ENCODE measurements around the gene KMT2E.

The KMT2E gene

GRCh38 chr7:105068886-105069285 is 54.9 kb downstream of the KMT2E start:
- Histone ChIP-seq H3K9ac (ENCODE audit: low read length) (no peak overlapping the region), H3K79me1 (replicated peaks; ENCODE audit: low read length, poor library complexity, severe bottlenecking) (peaks cover 12% of the 10 kb centered on the region), H3K9me3 (ENCODE audit: control insufficient read depth, low read length) (no peaks in the 10 kb centered on the region), H3K4me3 (ENCODE audit: insufficient read depth in 1 of 2, low read depth in 1 of 2, low read length in 2 of 2) (no peak overlapping the region), H3K4me2 (ENCODE audit: low read length, poor library complexity, severe bottlenecking) (no peak overlapping the region), H3K23ac (ENCODE audit: low read length in 2 of 2) (no peak overlapping the region), H2BK12ac (ENCODE audit: low read length in 2 of 2) (no peak overlapping the region), H3K18ac (ENCODE audit: low read depth in 1 of 2, low read length in 2 of 2) (no peak overlapping the region), H2BK5ac (ENCODE audit: low read depth, low read length, poor library complexity, severe bottlenecking) (no peak overlapping the region), H3K4ac (ENCODE audit: low read depth in 1 of 2, low read length in 2 of 2) (no peak overlapping the region), H4K8ac (ENCODE audit: low read length) (no peak overlapping the region), H2AK5ac (ENCODE audit: low read length, severe bottlenecking) (no peak overlapping the region), H2BK15ac (ENCODE audit: low read depth, poor library complexity, severe bottlenecking) (no peak overlapping the region), H3K14ac (ENCODE audit: low read length in 2 of 2) (no peak overlapping the region), H3K27ac (ENCODE audit: low read length, poor library complexity, severe bottlenecking) (no peak overlapping the region), H3K4me1 (ENCODE audit: control insufficient read depth, insufficient read depth, low read depth, low read length) (peaks cover 2% of the 10 kb centered on the region), H2AFZ (ENCODE audit: low read depth, low read length) (no peak overlapping the region), H3K27me3 (ENCODE audit: control insufficient read depth in 1 of 2, insufficient read depth in 1 of 2, low read length in 2 of 2) (no peaks in the 10 kb centered on the region), H4K91ac (ENCODE audit: low read length) (no peak overlapping the region), H2BK120ac (ENCODE audit: low read depth, low read length) (no peak overlapping the region), H3K36me3 (ENCODE audit: control insufficient read depth in 1 of 2, insufficient read depth in 2 of 2, low read depth in 1 of 2, low read length in 2 of 2) (peaks cover 20 to 96% of the 10 kb centered on the region in 2 experiments)
- WGBS, result no CpG with 5 or more reads among the region's 1 CpG
- DNase-seq, result no peak

- Histone ChIP-seq H2BK15ac (ENCODE audit: low read depth, poor library complexity, severe bottlenecking) (no peak overlapping the region), H2BK12ac (ENCODE audit: low read length in 2 of 2) (no peak overlapping the region)
- 100% methylated on average over 1 of the region's 1 CpG for WGBS
Measured at GRCh38 chr7:105073143-105073542, 59.1 kb downstream of the KMT2E start.

GRCh38 chr7:105079348-105079747 is 65.3 kb downstream of the KMT2E start:
- no peak overlapping the region for H4K91ac ChIP-seq (ENCODE audit: low read length)
- no peak overlapping the region for H2AK5ac ChIP-seq (ENCODE audit: low read length, severe bottlenecking)
- H3K79me1 ChIP-seq (replicated peaks; ENCODE audit: low read length, poor library complexity, severe bottlenecking), result peaks cover 18% of the 10 kb centered on the region
- H3K14ac ChIP-seq (ENCODE audit: low read length in 2 of 2), result no peak overlapping the region
- H3K9me3 ChIP-seq (ENCODE audit: control insufficient read depth, low read length), result no peaks in the 10 kb centered on the region
- H2AFZ ChIP-seq (ENCODE audit: low read depth, low read length), result no peak overlapping the region
- H3K27me3 ChIP-seq (ENCODE audit: control insufficient read depth in 1 of 2, insufficient read depth in 1 of 2, low read length in 2 of 2), result no peaks in the 10 kb centered on the region
- no peak overlapping the region for H3K4ac ChIP-seq (ENCODE audit: low read depth in 1 of 2, low read length in 2 of 2)
- H2BK5ac ChIP-seq (ENCODE audit: low read depth, low read length, poor library complexity, severe bottlenecking), result no peak overlapping the region
- H3K4me3 ChIP-seq (ENCODE audit: insufficient read depth in 1 of 2, low read depth in 1 of 2, low read length in 2 of 2), result no peak overlapping the region
- H3K4me1 ChIP-seq (ENCODE audit: control insufficient read depth, insufficient read depth, low read depth, low read length), result no peaks in the 10 kb centered on the region
- no peak overlapping the region for H2BK15ac ChIP-seq (ENCODE audit: low read depth, poor library complexity, severe bottlenecking)
- H2BK120ac ChIP-seq (ENCODE audit: low read depth, low read length), result no peak overlapping the region
- H3K4me2 ChIP-seq (ENCODE audit: low read length, poor library complexity, severe bottlenecking), result no peak overlapping the region
- no peak for DNase-seq
- H3K23ac ChIP-seq (ENCODE audit: low read length in 2 of 2), result no peak overlapping the region
- H3K36me3 ChIP-seq (ENCODE audit: control insufficient read depth in 1 of 2, insufficient read depth in 2 of 2, low read depth in 1 of 2, low read length in 2 of 2), result peaks cover 32 to 96% of the 10 kb centered on the region in 2 experiments
- H2BK12ac ChIP-seq (ENCODE audit: low read length in 2 of 2), result no peak overlapping the region
- H3K18ac ChIP-seq (ENCODE audit: low read depth in 1 of 2, low read length in 2 of 2), result no peak overlapping the region
- H4K8ac ChIP-seq (ENCODE audit: low read length), result no peak overlapping the region
- WGBS, result 99% methylated on average over 5 of the region's 6 CpGs
- H3K27ac ChIP-seq (ENCODE audit: low read length, poor library complexity, severe bottlenecking), result no peak overlapping the region
- H3K9ac ChIP-seq (ENCODE audit: low read length), result no peak overlapping the region

More at GRCh38 chr7:105073143-105073542, 59.1 kb downstream of the KMT2E start:
- Histone ChIP-seq H3K36me3 (ENCODE audit: control insufficient read depth in 1 of 2, insufficient read depth in 2 of 2, low read depth in 1 of 2, low read length in 2 of 2) (peaks cover 18 to 96% of the 10 kb centered on the region in 2 experiments), H2AFZ (ENCODE audit: low read depth, low read length) (no peak overlapping the region), H4K91ac (ENCODE audit: low read length) (no peak overlapping the region), H3K23ac (ENCODE audit: low read length in 2 of 2) (no peak overlapping the region), H3K27me3 (ENCODE audit: control insufficient read depth in 1 of 2, insufficient read depth in 1 of 2, low read length in 2 of 2) (no peaks in the 10 kb centered on the region), H3K14ac (ENCODE audit: low read length in 2 of 2) (no peak overlapping the region), H4K8ac (ENCODE audit: low read length) (no peak overlapping the region), H3K4me2 (ENCODE audit: low read length, poor library complexity, severe bottlenecking) (no peak overlapping the region), H3K4ac (ENCODE audit: low read depth in 1 of 2, low read length in 2 of 2) (no peak overlapping the region), H3K9ac (ENCODE audit: low read length) (no peak overlapping the region), H3K27ac (ENCODE audit: low read length, poor library complexity, severe bottlenecking) (no peak overlapping the region), H3K4me3 (ENCODE audit: insufficient read depth in 1 of 2, low read depth in 1 of 2, low read length in 2 of 2) (no peak overlapping the region), H3K18ac (ENCODE audit: low read depth in 1 of 2, low read length in 2 of 2) (no peak overlapping the region), H2BK5ac (ENCODE audit: low read depth, low read length, poor library complexity, severe bottlenecking) (no peak overlapping the region), H2AK5ac (ENCODE audit: low read length, severe bottlenecking) (no peak overlapping the region), H3K9me3 (ENCODE audit: control insufficient read depth, low read length) (no peaks in the 10 kb centered on the region), H3K79me1 (replicated peaks; ENCODE audit: low read length, poor library complexity, severe bottlenecking) (peaks cover 9% of the 10 kb centered on the region), H3K4me1 (ENCODE audit: control insufficient read depth, insufficient read depth, low read depth, low read length) (peaks cover 1% of the 10 kb centered on the region), H2BK120ac (ENCODE audit: low read depth, low read length) (no peak overlapping the region)
- DNase-seq, result no peak

- Histone ChIP-seq H2BK12ac (ENCODE audit: low read length in 2 of 2) (no peak overlapping the region), H4K8ac (ENCODE audit: low read length) (no peak overlapping the region), H4K91ac (ENCODE audit: low read length) (no peak overlapping the region), H3K18ac (ENCODE audit: low read depth in 1 of 2, low read length in 2 of 2) (no peak overlapping the region), H3K9me3 (ENCODE audit: control insufficient read depth, low read length) (no peaks in the 10 kb centered on the region), H2BK15ac (ENCODE audit: low read depth, poor library complexity, severe bottlenecking) (no peak overlapping the region), H2AFZ (ENCODE audit: low read depth, low read length) (no peak overlapping the region), H3K23ac (ENCODE audit: low read length in 2 of 2) (no peak overlapping the region), H3K9ac (ENCODE audit: low read length) (no peak overlapping the region), H3K4me2 (ENCODE audit: low read length, poor library complexity, severe bottlenecking) (no peak overlapping the region), H2BK5ac (ENCODE audit: low read depth, low read length, poor library complexity, severe bottlenecking) (no peak overlapping the region), H2BK120ac (ENCODE audit: low read depth, low read length) (no peak overlapping the region), H3K4me1 (ENCODE audit: control insufficient read depth, insufficient read depth, low read depth, low read length) (no peaks in the 10 kb centered on the region), H3K14ac (ENCODE audit: low read length in 2 of 2) (no peak overlapping the region), H2AK5ac (ENCODE audit: low read length, severe bottlenecking) (no peak overlapping the region), H3K36me3 (ENCODE audit: control insufficient read depth in 1 of 2, insufficient read depth in 2 of 2, low read depth in 1 of 2, low read length in 2 of 2) (peaks cover 26 to 84% of the 10 kb centered on the region in 2 experiments), H3K27me3 (ENCODE audit: control insufficient read depth in 1 of 2, insufficient read depth in 1 of 2, low read length in 2 of 2) (no peaks in the 10 kb centered on the region), H3K79me1 (replicated peaks; ENCODE audit: low read length, poor library complexity, severe bottlenecking) (peaks cover 12% of the 10 kb centered on the region), H3K4ac (ENCODE audit: low read depth in 1 of 2, low read length in 2 of 2) (no peak overlapping the region), H3K27ac (ENCODE audit: low read length, poor library complexity, severe bottlenecking) (no peak overlapping the region), H3K4me3 (ENCODE audit: insufficient read depth in 1 of 2, low read depth in 1 of 2, low read length in 2 of 2) (no peak overlapping the region)
- no CpG with 5 or more reads among the region's 1 CpG for WGBS
- no peak for DNase-seq
Measured at GRCh38 chr7:105084581-105084980, 70.6 kb downstream of the KMT2E start.

Measured in mesenchymal stem cell (in vitro differentiated cells and primary cell).